Measurements from ENCODE around the gene UBE2J2.

UBE2J2 gene

DNA sequence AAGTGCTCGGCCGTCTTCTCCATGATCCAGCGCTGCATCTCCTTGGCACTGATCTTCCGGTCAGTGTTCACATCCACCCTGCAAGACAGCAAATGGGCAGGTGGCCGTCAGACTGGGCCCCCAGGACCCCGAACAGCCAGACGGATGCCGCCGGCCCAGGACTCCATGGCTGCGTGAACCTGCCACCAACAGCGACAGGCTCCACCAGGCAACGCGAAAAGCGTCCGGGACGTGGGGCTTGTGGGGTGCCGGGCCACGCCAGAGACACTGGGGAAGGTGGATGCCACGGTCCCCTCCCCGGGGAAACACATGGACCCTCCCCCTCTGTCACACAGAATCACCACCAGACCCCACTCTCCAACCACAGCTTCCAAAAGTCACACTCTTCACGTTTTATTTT, 49.8 kb downstream of the UBE2J2 start:
- DNase-seq: no peak

DNA sequence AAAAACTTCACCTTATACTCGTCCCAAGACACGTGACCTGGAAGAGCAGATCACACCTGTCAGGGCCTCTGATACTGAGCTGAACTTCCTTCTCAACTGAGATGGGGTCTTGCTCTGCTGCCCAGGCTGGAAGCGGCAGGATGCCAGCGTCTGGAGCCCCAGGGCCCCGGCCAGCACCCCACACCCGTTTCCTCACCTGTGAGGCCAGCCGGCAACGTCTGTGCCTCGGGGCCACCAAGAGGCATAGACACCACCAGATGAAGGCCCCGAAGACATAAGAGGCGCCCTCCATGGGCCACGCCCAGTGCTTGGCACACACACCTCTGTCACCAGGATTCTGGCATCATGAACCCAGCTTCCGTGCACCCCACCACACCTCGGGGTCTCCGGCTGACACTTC, 50.3 kb downstream of the UBE2J2 start:
- no peak for DNase-seq

DNA sequence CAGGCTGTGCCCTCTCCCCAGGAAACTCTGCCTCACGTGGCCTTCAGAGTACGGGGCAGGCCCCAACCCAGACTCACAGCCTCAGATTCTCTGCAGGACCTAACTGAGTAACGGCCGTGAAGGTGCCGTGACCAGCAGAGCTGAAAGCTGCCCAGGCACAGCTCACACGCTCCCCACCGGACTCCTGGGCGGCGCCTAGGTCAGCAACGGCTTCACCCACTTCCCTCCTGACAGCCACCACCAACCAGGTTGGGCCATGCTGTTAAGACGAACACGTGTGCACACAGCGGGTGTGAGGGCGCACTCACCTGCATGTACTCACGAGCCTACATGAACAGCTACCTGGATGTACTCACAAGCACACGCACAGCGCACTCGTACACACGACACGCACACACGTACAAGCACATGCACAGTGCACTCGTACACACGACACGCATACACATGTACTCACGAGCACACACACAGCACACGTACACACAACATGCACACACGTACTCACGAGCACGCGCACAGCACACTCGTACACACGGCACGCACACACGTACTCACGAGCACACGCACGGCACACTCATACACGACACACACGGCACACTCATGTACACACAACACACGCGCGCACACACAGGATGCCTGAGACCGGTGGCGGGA, 51.0 kb downstream of the UBE2J2 start:
- no peak for DNase-seq

DNA sequence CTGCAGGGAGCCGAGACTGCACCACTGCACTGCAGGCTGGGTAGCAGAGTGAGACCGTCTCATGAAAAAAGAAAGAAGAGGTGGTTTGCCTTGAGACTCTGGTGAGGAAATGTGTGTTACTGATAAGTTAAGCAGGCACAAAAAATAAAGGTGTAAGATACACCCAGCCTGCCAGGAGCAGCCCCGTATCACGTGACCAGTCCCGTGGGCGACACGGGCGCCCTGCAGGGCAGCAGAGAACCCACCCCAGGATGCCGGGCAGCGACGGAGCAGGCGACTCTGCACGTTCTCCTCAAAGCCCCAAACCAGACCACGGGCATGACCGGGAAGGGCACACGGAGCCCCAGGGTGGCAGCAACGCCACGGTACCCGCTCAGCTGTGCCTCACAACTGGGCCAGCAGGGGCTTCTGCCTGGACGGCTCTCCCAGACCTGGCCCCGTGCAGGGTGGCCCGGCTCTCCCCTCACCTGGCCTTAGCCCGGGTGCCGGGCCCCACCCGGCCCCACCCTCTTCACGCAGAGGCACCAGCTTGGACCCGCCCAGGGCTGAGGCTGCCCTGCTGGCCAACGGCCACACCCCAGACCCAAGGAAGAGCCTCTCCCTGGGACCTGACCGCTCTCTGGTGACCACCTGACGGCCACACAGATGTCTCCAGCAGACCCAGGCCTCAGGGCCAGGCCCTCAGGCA, 51.6 kb downstream of the UBE2J2 start:
- DNase-seq: no peak

DNA sequence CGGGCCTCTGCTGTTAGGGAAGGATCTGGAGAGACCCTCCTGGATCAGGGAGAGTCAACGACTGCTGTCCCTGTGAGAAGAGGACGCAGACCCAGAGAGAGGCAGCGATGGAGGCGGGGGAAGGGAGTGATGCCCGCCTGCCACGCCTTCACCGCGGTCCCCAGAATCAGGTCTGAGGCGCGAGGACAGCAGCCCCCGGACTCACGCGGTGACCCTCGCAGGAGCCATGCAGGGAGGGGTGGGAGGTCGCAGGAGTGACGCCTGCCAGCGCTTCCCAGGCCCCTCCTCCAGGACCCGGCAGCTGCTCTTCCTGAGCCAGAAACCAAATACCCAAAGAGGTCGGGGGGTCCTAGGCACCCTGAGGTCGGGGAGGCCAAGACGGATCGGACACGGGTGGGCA, 53.5 kb downstream of the UBE2J2 start:
- DNase-seq: no peak

DNA sequence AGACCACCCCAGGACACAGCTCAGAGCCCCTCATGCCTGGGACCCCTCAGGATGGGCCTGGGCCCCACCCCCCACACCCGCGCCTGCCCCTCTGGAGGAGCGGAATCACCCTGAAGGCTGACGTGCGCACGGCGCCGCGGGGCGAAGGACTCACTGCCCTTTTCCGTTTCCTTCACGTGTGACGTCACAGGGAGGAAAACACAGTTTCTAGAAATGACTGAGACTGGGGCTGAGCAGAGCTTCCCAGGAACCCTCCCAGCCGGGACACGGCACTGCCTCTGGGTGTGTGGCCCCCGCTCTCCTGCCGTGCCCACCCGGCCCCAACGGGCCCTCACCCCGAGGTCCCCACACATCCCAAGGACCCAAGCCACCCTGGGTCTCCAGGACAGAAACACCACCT, 54.3 kb downstream of the UBE2J2 start:
- no peak for DNase-seq

DNA sequence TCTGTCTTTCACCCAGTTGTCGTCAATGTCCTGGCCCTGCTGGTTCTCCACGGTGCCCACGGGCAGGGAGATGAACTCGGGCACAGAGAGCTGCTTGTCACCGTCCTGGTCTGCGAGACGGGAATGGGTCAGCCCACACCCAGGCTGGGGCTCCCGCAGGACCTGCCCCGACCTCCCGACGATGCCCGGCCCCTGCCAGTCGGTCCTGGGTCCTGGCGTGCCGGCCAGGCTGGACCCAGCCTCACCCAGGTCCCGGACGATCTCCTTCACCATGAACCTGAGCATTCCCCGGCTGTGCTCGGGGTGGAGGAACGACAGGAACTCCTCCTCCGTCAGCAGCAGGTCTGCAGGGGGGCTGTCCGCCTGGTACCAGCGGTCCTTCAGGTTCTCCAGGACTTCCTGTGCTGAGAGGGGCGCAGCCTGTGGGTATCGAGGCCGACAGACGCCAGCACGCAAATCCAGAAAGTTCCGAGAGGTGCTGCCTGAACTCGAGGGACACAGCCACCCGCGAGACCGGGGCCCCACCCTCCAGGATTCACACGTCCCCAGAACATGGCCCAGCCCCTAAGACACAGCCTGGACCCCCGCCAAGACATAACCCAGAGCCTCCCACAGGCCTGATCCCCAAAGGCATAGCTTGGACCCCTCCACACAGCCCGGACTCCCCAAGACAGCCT, 55.0 kb downstream of the UBE2J2 start:
- DNase-seq: no peak

DNA sequence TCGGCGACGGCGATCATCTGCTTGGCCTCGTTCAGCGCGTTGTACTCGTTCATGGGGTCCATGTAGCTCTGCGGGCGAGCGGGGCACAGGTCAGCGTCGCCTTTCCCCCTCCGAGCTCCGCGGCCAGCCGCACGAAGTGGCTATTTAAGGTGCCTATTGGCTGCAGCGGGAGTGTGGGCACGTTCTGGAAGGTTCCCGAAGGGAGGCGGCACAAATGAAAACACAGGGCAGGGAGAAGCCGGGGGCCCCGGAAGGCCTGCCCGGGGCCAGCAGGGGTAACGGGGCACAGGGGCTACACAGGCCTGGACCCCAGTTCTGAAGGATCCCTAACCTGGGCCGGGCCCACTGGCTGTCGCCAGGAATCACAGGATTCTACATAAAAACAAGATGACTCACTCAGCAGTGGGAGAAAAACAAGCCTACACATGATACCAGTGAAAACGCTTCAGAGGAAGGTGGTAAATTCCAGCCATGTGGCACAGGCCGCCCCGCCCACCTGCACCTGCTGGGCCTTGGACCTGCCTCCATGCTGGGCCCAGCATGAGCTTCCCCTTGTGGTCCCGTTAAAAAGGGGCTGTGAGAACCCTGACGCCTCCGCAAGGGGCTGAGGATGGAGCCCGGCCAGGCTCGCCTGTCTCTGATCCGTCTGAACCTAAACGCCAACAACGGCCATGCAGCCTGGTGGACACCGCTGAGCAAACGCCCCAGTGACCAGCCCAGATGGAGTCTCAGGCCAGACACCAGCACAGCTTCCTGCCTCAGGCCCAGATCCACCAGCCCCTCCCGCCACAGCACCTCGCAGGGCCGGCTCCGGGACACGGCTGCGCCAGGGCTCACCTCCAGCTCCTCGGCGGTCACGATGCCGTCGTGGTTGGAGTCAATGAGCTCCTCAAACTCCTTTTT, 55.8 kb downstream of the UBE2J2 start:
- DNase-seq: no peak

DNA sequence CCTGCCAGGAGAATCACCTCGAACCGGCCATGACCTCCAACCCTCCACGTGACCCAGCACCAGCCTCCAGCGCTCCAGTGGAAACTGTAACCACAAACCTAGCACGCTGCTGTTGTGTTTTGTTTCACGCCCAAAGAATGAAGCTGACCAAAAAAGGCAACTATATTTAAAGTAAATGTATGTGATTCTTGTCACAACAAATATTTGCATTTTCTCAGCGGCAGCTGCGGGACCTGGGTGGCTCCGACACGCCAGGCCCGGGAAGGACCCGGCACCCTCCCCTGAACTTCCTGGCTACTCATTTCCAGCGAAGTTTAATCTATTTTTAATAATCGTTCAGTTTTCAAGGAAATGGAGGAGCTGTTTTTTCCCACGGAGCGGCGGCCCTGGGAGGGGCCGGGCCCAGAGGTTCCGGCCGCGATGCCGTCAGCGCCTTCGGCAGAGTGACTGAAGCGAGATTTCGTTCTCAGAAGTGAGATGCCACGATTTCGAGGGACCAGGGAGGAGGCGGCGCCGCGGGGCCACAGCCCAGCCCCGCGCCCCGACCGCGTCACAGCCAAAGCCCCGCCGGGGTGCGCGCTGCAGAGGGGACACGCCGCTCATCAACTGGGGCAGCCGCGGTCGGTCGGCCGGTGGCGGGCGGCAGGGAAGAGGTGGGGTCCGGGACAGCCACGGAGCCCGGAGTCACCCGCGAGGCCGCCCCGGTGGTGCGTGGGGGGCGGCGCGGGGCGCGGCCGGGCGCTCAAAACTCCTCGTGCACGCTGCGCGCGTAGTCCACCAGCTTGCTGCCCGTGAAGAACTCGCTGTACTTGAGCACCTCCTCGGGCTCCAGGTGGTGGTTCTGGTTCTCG, 56.7 kb downstream of the UBE2J2 start:
- DNase-seq: no peak

DNA sequence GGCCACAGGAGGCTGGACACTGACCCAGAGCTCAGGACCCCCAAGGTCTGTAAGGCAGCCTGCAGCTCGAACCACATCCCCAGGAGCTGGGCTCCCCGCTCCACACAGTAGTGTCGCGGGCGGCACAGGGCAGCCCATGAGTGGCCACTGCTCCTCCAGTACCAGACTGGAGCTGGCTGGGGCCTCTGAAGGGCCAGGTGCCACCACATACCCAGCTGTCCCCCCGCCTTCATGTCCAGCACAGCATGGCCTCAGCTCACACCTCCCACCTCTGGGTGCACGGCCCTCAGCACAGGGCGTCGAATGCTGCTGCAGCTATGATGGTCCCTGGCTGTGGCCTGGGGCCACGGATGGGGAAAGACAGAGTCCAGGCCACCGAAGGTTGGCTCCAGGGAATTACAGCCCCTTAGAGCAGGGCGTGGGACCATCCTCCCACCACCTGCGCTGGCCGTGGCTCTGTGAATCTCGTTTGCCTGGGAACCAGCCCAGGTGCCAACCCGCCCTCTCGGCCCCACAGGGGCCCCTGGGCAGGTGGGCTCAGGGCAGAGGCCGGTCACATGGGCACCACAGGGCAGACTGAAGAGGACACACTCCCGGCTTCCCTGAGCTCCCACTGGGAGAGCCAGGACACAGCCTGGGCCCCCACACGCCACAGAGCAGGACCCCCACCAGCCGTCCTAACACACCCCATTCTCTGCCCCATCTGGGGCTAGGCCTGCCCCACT, 57.6 kb downstream of the UBE2J2 start:
- DNase-seq: no peak

DNA sequence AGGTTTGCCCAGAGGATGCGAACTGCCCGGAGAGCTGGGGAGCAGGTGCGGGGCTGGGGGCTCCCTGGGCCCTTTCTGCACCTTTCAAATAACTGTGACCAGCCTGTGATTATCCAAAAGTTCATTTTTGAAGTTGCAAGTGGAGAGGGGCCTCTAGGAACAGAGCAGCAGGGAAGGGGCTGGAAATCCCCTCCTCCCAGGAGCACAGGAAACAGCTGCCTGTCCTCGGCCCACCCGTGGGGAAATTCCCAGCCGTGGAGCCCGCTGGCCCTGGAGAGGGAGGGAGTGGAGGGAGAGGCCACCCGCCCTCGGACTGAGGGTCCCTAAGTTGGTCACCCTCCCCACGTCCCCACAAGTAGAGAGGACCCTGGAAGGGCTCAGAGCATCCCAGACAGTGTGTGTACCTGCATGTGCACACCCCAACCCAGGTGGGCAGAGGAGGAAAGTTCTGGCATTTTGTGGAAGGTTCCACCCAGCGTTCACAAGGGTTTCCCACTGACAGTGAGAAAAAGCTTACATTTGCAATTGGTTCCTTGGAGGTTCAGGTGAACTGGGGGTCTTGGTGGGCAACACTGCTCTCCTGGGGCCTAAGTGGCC, 58.5 kb downstream of the UBE2J2 start:
- DNase-seq: no peak

DNA sequence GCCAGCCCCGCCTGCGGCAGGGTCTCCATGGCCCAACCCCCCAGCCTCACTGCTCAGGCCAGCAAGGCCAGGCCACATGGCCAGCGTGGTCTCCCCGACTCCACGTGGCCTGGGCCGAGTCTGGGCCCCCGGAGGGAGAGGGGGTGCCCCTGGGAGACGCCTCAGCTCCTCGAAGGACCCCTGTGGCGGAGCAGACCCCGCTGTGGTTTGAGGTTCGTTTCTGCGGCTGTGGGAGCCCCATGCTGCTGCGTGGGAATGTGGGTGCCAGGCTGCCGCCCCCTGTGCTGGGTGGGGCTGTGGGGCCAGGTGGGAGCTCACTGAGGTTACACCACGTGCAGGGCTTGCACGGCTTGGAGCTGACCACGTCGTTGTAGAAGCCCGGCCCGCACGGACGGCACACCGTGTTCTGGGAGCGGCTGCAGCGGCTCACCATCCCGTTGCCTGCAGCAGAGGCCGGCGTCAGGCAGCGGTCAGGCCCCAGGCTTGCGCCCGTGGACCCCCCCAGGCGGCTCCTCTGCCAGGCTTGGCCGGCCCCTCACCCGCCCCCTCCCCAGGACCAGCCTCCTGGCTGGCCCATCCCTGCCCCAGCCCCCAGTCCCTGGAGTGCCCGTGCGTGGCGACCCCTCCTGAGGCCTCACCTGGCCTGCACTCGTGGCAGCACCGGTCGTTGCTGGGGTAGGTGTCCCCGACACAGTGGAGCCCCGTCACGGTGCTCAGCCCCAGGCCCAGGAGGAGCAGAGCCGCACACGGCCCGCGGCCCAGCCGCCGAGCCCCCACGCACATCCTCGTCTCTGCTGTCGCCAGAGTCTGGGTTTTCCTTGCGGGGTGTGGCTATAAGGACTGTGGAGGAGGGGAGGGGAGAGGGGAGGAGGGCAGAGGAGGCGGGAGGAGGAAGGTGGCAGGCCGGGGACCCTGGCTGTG, 60.0 kb downstream of the UBE2J2 start, which contains the start of gene TNFRSF4:
TSS of gene TNFRSF4 (minus strand) at position 809 of the 921 bp plus-strand sequence. CDS start at position 783, 26 bp downstream.
- DNase-seq: no peak

DNA sequence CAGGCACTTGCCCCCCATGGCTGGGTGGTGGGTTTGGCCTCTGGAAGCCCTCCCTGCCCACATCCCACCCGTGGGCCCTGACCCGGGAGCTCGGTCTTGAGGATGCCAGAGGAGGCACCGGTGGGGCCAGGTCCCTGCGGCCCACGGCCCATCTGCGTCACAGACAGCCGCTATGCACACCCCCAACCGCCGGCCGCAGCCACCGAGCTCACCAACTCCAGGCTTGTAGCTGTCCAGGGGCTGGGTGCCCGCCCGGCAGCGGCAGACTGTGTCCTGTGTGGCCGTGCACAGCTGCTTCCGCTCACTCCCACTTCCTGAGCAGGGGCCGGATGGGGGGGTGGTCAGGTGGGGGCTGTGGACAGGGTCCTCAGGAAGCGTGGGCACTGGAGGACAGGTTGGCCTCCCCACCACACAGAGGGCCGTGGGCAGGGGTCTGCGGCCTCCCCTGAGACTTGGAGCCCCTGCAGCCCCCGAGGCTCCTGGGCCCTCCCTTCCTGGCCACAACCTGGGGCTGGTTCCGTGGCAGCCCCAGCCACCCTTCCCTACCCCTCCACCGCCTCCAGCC, 60.8 kb downstream of the UBE2J2 start:
- no peak for DNase-seq

DNA sequence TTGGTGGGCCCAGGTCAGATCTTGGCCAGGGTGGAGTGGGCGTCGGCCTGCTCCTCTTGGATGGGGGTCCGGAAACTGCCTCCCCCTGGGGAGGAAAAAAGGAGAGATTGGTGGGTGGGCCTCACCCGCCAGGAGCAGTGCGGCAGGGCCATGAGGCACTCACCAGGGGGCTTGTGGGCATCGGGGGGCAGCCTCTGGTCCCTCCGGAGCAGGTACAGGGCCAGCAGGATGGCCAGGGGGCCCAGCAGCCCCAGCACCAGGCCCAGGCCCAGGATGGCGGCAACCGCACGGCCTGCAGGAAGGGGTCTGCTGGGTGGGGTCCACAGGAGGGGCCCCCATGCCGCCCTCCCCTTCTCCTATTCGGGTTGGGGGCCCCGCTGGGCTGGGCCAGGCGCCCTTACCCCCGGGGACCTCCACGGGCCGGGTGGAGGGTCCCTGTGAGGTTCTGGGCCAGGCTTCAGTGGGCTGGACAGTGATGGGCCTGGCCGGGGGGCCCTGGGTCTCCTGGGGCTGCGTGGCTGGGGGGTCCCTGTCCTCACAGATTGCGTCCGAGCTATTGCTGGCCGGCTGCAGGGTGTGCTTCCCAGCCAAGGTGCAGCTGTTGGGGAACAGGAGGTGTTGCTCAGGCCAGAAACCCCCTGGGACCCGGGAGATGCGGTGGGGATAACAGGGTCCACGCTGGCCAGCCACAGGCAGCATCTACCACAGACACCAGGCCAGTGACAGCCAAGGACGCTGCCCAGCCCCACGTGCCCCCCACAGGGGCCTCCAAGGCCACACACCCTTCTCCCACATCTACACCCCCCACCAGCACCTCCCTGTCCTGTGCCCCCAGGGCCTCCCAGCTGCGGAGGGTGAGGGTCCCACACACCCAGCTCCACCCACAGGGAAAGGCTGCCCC, 61.9 kb downstream of the UBE2J2 start:
- no peak for DNase-seq

DNA sequence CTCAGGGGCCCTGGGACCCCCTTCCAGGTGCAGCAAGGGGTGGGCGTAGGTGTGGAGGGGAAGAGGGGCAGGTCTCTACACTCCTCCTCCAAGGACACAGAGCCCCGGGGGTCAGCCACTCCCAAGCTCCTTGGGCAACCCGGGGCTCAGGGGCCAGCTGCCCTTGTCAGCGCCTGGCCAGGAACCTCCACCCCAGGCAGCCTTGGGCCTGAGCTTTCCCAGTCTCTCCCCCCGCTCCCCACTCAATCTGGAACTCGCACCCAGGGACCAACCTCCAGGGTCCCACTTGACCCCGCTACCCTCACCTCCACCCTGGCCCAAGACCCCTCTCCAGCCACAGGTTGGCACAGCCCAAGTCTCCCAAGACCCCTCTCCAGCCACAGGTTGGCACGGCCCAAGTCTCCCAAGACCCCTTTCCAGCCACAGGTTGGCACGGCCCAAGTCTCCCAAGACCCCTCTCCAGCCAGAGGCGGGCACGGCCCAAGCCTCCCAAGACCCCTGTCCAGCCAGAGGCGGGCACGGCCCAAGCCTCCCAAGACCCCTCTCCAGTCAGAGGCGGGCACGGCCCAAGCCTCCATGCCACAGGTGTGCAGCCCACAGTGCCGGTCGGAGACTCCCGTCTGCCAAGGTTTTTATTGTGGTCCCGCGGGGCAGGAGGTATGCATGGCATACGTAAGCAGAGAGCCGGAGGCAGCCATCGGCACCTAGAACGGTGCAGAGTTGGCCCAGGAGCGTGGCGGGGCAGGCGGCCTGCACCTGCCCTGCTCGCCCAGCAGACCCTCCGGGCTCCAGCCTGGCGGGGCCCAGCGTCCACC, 62.7 kb downstream of the UBE2J2 start:
- no peak for DNase-seq

DNA sequence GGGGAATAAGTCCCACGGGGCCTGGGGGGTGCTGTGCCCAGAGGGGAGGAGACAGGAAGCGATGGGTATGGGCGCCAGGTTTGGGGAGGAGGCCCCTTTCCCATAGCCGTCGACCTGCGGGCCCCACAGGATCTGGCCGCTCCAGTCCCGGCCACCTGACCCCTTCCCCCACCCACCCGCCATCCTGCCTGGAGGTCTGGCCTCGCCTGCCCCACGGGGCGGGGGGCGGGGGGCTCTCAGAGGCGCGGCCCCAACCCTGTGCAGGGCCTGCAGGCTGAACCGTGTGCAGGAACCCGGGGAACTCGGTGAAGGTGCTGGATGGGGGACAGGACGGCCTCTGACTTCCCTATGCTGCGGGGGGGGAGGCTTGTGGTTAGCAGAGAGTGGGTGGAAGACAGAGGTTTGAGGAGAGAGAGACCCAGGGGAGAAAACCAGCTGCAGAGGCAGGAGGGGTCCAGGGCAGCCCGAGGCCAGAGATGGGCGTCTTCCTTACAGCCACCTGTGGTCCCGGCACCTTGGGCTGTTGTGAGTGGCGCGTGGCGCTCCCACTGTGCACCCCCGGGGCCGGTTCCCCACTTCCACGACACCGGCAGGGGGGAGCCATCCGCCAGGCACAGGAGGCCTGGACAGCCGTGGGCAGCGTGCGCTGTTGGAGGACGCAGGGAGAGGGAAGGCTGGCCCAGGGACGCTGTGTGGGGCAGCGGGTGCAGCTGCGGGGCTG, 64.8 kb downstream of the UBE2J2 start:
- no peak for DNase-seq

DNA sequence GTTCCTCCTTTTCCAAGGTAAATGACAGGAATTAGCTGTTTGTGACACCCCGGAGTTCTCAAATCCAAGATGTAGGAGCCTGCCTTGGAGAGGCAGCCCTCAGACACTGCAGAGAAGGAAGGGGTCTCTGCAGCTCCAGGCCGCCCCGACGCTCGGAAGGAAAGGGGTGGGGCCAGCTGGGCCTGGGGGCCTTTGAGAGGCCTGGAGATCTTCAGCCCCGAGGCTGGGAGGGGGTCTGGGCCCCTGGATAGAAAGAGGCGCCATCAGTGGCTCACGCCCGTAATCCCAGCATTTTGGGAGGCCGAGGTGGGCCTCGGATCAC, 66.1 kb downstream of the UBE2J2 start:
- no peak for DNase-seq

Data from NCI-H187 treated with DMSO at 0.1 percent for 48 hours (cell line).